ENCODE measurements around the gene MYO5B.
A peak's percentile ranks its signal among the peaks of the same experiment; 100 is the strongest.

Gene MYO5B

GRCh38 chr18:49904871-49905555 lies 289.9 kb downstream of the MYO5B start:
- no peak for TF ChIP-seq CTCF (IDR thresholded peaks at IDR 0.05; ENCODE audit: low read depth, low read length)
- Histone ChIP-seq H3K9me3 (ENCODE audit: severe bottlenecking) (no peaks in the 10 kb centered on the region), H3K36me3 (no peaks in the 10 kb centered on the region), H3K27me3 (ENCODE audit: insufficient read depth, low read depth, severe bottlenecking) (no peaks in the 10 kb centered on the region), H3K27ac (no peak overlapping the region), H3K4me3 (ENCODE audit: low read depth, low read length) (no peak overlapping the region)
- DNase-seq = no peak

- Histone ChIP-seq H3K9me3 (ENCODE audit: severe bottlenecking) (no peaks in the 10 kb centered on the region), H3K4me3 (ENCODE audit: low read depth, low read length) (no peak overlapping the region), H3K36me3 (no peaks in the 10 kb centered on the region), H3K27ac (no peak overlapping the region), H3K27me3 (ENCODE audit: insufficient read depth, low read depth, severe bottlenecking) (no peaks in the 10 kb centered on the region)
- DNase-seq = no peak
- TF ChIP-seq CTCF (IDR thresholded peaks at IDR 0.05; ENCODE audit: low read depth, low read length) = no peak
These were observed 293.0 kb downstream of the MYO5B start for GRCh38 chr18:49901862-49902340.

- Histone ChIP-seq H3K36me3 (no peaks in the 10 kb centered on the region), H3K4me3 (ENCODE audit: low read depth, low read length) (no peak overlapping the region), H3K27me3 (ENCODE audit: insufficient read depth, low read depth, severe bottlenecking) (no peaks in the 10 kb centered on the region), H3K9me3 (ENCODE audit: severe bottlenecking) (no peaks in the 10 kb centered on the region), H3K27ac (no peak overlapping the region)
- peak; percentile 53 for DNase-seq
- peak; percentile 80 for TF ChIP-seq CTCF (IDR thresholded peaks at IDR 0.05; ENCODE audit: low read depth, low read length)
These were observed 295.2 kb downstream of the MYO5B start for GRCh38 chr18:49899657-49900330.

GRCh38 chr18:49898421-49898820 lies 296.5 kb downstream of the MYO5B start:
- H3K9me3 ChIP-seq (ENCODE audit: severe bottlenecking) = no peaks in the 10 kb centered on the region
- TF ChIP-seq CTCF (IDR thresholded peaks at IDR 0.05; ENCODE audit: low read depth, low read length) = no peak
- H3K4me3 ChIP-seq (ENCODE audit: low read depth, low read length) = no peak overlapping the region
- H3K36me3 ChIP-seq = no peaks in the 10 kb centered on the region
- H3K27me3 ChIP-seq (ENCODE audit: insufficient read depth, low read depth, severe bottlenecking) = no peaks in the 10 kb centered on the region
- no peak overlapping the region for H3K27ac ChIP-seq
- no peak for DNase-seq

GRCh38 chr18:49894517-49895226 lies 300.3 kb downstream of the MYO5B start:
- Histone ChIP-seq H3K9me3 (ENCODE audit: severe bottlenecking) (no peaks in the 10 kb centered on the region), H3K27ac (no peak overlapping the region), H3K4me3 (ENCODE audit: low read depth, low read length) (no peak overlapping the region), H3K27me3 (ENCODE audit: insufficient read depth, low read depth, severe bottlenecking) (no peaks in the 10 kb centered on the region), H3K36me3 (no peaks in the 10 kb centered on the region)
- DNase-seq = no peak
- TF ChIP-seq CTCF (IDR thresholded peaks at IDR 0.05; ENCODE audit: low read depth, low read length) = 0 out of 2 replicates have a peak, but pooled peaks have one; percentile 29
